ENCODE measurements around the gene CLIP2.
"Not testable (repeated sequence)": the region's sequence is repeated elsewhere in the genome, so short reads cannot be mapped to it uniquely, and the experiment has no call there.

The CLIP2 gene
- 5.8 reads per million, percentile 22 among the genes with 10 or more reads in this experiment for total RNA-seq

DNA sequence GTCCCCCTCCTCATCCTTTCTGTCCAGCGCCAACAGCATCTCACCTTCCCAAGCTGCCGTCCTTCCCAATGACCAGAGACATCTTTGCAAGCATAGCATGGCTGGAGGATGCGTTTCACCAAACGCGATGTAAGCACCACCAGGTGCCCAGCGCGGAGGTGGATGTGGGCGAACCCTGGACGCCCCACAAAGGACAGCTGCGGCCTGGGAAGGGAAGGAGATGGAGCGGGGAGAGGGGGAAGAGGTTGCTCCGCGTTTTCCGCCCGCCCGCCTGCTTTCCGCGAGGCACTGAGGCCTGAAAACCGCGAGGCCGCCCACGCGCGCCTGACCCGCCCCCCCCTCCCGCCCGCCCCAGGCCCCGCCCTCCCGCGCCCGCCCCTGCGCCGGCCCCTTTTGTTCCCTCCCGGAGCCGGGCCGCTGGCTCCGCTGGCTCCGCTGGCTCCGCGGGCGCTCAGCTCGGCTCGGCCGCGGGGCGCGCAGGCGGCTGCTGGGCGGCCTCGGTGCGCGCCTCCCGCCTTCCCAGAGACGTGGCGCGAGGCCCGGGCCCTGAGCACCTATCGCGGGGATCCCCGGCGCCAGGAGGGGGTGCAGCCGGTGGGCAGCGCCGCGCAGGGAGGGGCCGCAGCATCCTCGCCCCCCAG is at the start of gene CLIP2:
TSS of gene CLIP2 (plus strand) at position 390 of the 641 bp plus-strand sequence. CDS start 28,140 bp downstream, outside the sequence.
- peak; percentile 65 for DNase-seq

- DNase-seq, result no peak
Measured at GRCh38 chr7:74240482-74240881, 48.7 kb upstream of the CLIP2 start.

DNA sequence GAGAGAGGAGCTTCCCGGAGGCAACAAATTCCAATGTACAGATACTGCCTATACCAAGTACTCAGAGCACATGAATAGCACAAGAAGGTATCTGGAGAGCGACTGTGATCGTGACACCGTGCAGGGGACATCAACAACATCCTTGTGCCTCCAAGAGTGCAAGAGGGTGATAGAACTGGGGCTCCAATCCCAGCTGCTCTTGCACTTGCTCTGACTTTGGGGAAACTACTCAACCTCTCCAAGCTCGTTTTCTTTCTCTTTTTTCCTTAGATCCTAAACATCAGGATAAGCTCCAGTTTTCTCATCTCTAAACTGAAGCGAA is 47.1 kb upstream of the CLIP2 start:
- no peak for DNase-seq

DNA sequence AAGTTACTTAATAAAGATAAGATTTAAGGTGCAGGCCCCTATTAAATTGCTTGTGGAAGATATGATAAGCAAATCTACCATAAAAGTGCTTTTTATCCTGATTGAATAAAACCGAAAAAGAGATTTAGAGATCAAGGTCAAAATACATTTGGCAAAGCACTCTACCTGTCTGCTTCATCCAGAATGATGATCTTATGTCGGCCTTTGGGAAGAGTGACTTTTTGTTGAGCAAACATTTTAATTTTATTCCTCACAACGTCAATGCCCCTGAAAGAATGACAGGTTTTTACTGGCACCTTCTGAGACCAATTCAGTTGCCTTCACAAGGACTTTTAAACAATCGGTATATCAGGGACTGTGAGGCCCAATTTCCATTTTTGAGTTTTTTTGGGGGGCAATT is 42.7 kb upstream of the CLIP2 start:
- DNase-seq, result no peak

DNA sequence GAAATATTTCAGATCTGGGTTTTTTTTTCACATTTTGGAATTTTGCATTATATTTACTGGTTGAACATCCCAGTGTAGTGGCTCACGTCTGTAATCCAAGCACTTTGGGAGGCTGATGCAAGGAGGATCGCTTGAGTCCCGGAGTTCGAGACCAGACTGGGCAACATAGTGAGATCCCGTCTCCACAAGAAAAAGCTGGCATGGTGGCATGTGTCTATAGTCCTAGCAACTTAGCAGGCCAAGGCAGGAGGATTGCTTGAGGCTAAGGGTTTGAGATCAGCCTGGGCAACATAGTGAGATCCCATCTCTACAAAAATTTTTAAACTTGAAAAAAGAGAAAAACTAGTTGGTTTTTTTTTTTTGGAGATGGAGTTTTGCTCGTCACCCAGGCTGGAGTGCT is 41.1 kb upstream of the CLIP2 start:
- DNase-seq, result no peak

GRCh38 chr7:74249058-74249457 is 40.1 kb upstream of the CLIP2 start:
- not testable (repeated sequence) for DNase-seq

DNA sequence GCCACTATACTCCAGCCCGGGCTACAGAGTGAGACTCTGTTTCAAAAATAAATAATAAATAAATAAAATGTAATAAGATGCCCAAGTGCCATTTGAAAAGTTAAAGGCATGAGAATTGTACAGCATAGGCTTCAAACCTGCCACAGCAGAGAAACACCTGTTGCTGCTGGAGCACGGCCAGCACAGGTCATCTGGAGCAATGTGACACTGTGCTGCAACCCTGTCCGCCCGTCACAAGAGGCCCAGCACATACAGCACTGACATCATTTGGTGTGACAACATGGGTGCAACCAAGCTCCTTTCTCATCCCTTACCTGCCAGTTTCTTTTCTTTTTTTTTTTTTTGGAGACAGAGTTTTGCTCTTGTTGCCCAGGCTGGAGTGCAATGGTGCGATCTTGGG is 36.3 kb upstream of the CLIP2 start:
- no peak for DNase-seq

- DNase-seq, result no peak
Measured at GRCh38 chr7:74253331-74253730, 35.9 kb upstream of the CLIP2 start.

DNA sequence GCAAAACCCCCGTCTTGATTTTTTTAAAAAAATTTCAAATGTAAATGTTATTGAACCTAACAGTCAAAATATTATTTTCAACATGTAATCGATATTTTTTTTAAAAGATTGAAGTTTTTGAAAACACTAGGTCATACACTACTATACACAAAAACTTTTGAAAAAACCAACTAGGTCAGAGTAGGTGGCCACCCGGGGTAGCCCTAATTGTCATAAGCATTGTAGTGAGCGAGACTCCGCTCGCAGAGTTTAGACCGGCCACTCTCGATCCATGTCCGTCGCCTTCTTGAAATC is 35.4 kb upstream of the CLIP2 start:
- DNase-seq, result no peak

- DNase-seq, result peak; percentile 93
Measured at GRCh38 chr7:74254129-74254857, 34.9 kb upstream of the CLIP2 start, which contains the start of gene RFC2. RFC2 (minus strand) TSS chr7:74254399; CDS start chr7:74254383, 16 bp downstream.

GRCh38 chr7:74254858-74255379 is 34.3 kb upstream of the CLIP2 start:
- no peak for DNase-seq

GRCh38 chr7:74255461-74255860 is 33.7 kb upstream of the CLIP2 start:
- not testable (repeated sequence) for DNase-seq

GRCh38 chr7:74256491-74257408 is 32.5 kb upstream of the CLIP2 start:
- DNase-seq, result no peak

GRCh38 chr7:74258639-74259038 is 30.6 kb upstream of the CLIP2 start:
- DNase-seq, result no peak

DNA sequence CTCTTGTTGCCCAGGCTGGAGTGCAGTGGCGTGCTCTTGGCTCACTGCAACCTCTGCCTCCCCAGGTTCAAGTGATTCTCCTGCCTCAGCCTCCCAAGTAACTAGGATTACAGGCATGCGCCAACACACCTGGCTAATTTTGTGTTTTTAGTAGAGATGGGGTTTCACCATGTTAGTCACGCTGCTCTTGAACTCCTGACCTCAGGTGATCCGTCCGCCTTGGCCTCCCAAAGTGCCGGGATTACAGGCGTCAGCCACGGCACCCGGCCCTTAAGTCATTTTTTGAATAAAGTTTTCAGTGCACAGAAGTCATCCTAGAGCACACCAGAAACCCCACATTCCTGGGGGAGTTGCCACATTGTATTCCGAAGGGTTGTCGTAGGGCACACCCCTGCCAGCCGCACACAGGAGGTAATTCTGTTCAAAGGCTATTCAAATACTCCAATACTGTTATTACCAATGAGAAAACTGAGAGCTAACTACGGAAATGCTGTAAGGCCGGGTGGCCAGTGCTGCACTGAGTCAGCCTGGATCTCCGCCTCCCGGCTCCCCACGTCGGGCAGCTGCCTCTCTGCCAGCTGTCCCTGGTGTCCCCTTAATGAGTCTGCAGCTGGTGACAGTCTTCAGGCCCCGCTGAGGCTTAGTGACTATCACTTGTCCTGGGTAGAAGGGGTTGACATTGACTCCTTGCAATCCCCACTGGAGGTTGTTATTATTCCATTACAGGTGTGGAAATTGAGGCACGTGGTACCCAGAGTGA is 26.4 kb upstream of the CLIP2 start:
- no peak for DNase-seq

DNA sequence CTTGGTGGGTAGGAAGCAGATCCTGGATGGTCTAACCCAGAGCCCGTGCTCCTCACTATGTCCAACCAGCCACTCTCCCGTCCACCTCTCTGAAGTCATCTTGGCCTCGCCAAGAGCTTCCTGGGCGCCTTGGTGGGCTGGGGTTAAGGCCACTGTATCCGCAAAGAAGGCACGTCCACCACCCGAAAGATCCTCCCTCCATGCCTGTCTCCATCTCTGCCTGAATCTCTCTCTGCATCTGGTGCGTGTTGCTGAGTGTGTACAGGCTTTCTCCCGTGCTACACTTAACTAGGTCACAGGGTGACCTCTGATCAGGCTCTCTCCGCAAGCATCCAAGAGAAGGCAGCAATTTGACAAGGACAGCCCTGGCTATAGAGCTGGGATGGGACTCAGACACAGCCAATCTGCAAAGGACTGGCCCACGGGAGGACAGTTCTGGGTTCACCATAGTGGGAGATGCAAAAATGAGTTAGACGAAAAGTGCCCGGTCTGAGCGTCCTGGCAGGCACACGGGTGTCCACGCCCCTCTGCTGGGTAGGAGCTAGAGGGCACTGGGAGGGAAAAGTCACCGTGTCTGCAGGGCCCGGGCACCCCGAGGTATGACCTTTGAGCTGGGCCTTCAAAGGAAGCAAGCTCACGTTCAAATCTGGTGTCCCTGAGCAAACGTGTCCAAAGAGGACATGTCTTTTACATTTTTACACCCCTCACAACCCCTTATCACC is 25.6 kb upstream of the CLIP2 start:
- no peak for DNase-seq

DNA sequence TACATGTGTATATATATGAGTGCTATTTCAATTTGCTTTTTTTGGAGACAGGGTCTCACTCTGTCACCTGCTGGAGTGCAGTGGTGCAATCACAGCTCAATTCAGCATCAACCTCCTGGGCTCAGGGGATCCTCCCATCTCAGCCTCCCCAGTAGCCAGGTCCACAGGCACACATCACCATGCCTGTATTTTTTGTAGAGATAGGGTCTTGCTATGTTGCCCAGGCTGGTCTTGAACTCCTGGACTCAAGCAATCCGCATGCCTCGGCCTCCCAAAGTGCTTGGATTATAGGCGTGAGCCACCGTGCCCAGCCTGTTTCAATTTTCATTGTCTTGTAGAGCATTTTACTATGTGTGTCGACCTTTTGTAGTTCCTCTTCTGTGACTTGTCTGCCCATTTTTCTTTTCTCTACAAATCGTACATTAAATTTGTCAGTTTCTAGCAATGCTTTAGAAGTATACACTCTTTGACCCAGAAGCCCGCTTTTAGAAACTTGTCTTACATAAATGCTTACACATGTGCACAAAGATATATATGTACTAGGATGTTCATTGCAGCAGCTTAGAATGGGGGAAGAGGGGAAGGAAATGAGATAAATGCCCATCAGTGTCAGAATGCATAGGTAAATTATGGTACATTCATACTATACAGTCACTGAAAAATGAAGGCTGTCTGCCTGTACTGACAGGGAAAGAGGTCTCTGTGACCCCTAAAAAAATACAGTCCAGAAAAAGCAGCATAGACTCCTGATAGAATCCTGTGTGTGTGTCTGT is 22.8 kb upstream of the CLIP2 start:
- no peak for DNase-seq

DNA sequence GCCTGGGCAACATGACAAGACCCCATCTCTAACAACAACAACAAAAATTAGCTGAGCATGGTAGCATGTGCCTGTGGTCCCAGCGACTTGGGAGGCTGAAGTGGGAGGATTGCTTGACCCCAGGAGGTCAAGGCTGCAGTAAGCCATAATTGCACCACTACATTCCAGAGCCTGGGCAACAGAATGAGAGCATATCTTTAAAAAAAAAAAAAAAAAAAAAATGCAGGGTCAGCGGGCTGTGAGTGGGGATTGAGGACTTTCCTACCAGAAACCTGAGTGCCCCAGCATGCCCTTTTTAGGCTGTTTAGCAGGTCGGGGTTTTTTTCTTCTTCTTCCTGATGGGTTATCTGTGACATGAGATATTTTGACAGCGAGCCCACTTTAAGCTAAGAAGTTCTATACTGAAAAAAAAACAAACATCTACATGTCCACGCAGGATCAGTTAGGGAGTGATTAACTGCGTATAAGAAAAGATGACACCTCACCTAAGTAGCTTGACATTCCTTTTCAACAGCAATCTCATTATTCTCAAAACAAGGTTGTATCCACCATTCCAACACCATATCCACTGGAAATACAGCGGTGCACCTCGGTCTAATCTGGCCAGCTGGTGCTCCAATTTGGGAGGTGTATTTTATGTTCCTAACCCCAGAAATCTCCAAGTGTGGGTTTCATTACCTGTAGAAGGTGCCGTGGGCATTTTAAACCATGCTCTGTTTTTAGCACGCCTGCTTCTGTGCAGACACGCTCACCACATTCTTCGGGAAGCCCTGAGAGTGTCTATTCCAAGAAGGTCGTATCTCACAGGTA is 21.2 kb upstream of the CLIP2 start:
- DNase-seq, result no peak

DNA sequence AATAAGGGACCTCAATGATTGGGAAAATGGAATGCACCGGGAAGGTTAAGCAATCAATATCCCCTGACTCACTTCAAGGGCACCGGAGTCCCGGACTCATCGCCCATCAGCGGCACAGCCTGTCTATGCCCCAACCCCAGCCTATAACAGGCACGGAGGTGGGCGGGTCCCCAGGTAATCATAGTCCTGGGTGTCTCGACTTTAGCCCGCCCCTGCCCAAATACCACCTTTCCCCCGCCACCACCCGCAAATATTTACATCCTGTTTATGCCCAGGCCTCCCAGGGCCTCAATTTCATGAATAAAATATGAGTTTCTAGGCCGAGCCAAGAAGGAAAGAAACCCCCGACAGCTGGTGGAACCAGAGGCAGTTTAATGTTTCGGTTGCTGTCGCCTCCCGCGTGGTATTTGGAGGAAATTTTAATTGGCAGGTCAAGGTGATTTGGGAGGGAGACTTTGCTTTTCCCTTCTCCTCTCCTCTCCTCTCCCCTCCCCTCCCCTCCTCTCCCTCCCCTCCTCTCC is 19.4 kb upstream of the CLIP2 start:
- peak; percentile 60 for DNase-seq

DNA sequence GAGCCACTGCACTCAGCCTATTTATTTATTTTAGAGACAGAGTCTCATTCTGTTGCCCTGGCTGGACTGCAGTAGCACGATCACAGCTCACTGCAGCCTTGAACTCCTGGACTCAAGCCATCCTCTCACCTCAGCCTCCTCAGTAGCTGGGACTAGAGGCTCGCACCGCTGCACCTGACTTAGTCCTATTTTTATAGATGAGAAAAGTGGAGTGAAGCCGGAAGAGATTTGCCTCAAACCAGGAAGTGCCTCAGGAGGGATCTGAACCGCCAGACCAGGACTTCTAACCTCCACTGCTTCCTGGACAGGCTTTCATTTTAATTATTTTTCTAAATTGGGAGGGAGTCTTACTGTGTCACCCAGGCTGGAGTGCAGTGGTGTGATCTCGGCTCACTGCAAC is 17.5 kb upstream of the CLIP2 start:
- no peak for DNase-seq

Measured in effector CD4-positive, alpha-beta T cell (primary cell).